ENCODE data around the gene PARP12. TPM values are rescaled to one million over a fixed set of nuclear protein-coding genes. Genes with fewer than 3 reads are reported as not detected.

Gene PARP12
- total RNA-seq, 2 donors from 2014 or later = 7.5 to 8.5 TPM

DNA sequence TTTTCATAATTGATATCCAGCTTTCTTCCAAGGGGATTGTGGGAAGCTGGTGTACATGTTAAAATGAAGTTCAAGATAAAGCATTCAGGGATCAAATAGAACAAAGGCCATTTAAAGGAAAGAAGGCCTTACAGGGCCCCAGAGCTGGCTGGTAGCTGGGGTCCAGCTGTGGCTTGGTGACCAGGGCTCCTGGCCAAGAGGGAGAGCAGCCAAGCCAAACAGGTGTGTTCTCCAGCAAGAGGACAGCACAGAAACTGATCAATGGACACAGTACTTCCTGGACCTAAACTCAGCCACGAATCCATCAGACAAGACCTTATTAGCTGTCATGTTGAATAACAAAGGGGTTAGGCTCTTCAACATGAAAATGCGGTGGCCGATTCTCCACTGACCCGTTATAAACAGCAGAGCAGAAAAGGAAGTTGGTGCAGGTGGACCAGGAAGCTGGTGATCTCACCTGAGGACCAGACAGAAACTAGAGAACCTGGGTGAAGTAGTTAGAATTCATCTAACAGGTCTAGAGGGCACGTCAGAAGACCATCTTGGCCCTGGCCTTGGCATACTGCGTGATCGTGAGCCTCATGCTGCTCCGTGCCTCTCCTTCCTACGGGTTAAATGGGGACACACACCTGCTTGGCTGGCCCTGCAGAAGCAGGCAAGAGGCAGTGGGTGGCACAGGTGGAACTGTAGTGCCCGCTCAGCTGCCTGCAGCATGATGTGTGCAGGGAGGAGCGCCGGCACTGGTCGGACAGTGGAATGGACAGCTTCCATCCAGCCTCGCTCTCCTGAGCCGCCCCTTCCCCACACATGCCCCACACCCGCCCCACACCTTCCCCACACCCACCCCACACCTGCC is 53.8 kb downstream of the PARP12 start:
- H3K4me1 ChIP-seq = no peaks in the 10 kb centered on the region
- TF ChIP-seq, protein P1, sequence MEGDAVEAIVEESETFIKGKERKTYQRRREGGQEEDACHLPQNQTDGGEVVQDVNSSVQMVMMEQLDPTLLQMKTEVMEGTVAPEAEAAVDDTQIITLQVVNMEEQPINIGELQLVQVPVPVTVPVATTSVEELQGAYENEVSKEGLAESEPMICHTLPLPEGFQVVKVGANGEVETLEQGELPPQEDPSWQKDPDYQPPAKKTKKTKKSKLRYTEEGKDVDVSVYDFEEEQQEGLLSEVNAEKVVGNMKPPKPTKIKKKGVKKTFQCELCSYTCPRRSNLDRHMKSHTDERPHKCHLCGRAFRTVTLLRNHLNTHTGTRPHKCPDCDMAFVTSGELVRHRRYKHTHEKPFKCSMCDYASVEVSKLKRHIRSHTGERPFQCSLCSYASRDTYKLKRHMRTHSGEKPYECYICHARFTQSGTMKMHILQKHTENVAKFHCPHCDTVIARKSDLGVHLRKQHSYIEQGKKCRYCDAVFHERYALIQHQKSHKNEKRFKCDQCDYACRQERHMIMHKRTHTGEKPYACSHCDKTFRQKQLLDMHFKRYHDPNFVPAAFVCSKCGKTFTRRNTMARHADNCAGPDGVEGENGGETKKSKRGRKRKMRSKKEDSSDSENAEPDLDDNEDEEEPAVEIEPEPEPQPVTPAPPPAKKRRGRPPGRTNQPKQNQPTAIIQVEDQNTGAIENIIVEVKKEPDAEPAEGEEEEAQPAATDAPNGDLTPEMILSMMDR (IDR thresholded peaks at IDR 0.05) = no peak
- H3K27ac ChIP-seq = no peak overlapping the region
- H3K27me3 ChIP-seq = no peaks in the 10 kb centered on the region
- H3K9me3 ChIP-seq = no peaks in the 10 kb centered on the region
- DNase-seq (ENCODE audit: low spot score) = no peak
- H3K36me3 ChIP-seq = no peaks in the 10 kb centered on the region
- no peak overlapping the region for H3K4me3 ChIP-seq

- Histone ChIP-seq H3K4me3 (no peak overlapping the region), H3K4me1 (no peaks in the 10 kb centered on the region), H3K27me3 (no peaks in the 10 kb centered on the region), H3K36me3 (no peaks in the 10 kb centered on the region), H3K9me3 (no peaks in the 10 kb centered on the region), H3K27ac (no peak overlapping the region)
- no peak for DNase-seq (ENCODE audit: low spot score)
- TF ChIP-seq, protein P1 (IDR thresholded peaks at IDR 0.05) = no peak
These were observed 55.6 kb downstream of the PARP12 start for GRCh38 chr7:140007051-140007690.

DNA sequence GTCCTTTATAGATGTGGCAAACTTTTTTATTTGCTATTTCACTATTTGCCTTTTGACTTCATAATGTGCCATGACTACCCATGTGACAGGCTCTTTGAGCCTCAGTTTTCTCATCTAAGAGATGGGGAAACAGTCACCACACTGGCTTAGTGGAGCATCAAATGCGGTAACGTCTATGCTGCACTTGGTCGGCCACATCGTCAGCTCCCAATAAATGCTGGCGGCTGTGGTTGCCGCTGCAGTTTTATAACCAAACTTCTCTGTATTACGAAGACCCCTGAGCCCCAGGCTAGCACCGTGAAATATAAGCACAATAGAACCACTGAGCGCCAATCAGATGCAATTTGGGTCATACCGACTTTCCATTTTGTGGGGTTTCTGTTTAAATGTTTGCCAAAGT is 56.2 kb downstream of the PARP12 start:
- Histone ChIP-seq H3K9me3 (no peaks in the 10 kb centered on the region), H3K4me3 (no peak overlapping the region), H3K4me1 (no peaks in the 10 kb centered on the region), H3K27me3 (no peaks in the 10 kb centered on the region), H3K27ac (no peak overlapping the region), H3K36me3 (no peaks in the 10 kb centered on the region)
- TF ChIP-seq, protein P1 (IDR thresholded peaks at IDR 0.05) = no peak
- DNase-seq (ENCODE audit: low spot score) = no peak

- no peaks in the 10 kb centered on the region for H3K27me3 ChIP-seq
- H3K4me1 ChIP-seq = no peaks in the 10 kb centered on the region
- no peaks in the 10 kb centered on the region for H3K36me3 ChIP-seq
- TF ChIP-seq, protein P1 (IDR thresholded peaks at IDR 0.05) = peak in 1 of 2 donors; percentile 55
- no peak overlapping the region for H3K4me3 ChIP-seq
- H3K9me3 ChIP-seq = no peaks in the 10 kb centered on the region
- H3K27ac ChIP-seq = no peak overlapping the region
- no peak for DNase-seq (ENCODE audit: low spot score)
These were observed 56.8 kb downstream of the PARP12 start for GRCh38 chr7:140005754-140006503.

GRCh38 chr7:140005341-140005740 is 57.4 kb downstream of the PARP12 start:
- Histone ChIP-seq H3K27ac (no peak overlapping the region), H3K4me3 (no peak overlapping the region), H3K27me3 (no peaks in the 10 kb centered on the region), H3K36me3 (no peaks in the 10 kb centered on the region), H3K4me1 (no peaks in the 10 kb centered on the region), H3K9me3 (no peaks in the 10 kb centered on the region)
- TF ChIP-seq, protein P1 (IDR thresholded peaks at IDR 0.05) = no peak
- no peak for DNase-seq (ENCODE audit: low spot score)

All from right atrium auricular region (tissue), 2 donors.